ENCODE data around the gene ZDHHC3.

GRCh38 chr3:44923632-44924456 is 52.1 kb downstream of the ZDHHC3 start:
- TF ChIP-seq CTCF (IDR thresholded peaks at IDR 0.05; ENCODE audit: insufficient read depth, low read length): no peak
- TF ChIP-seq REST (IDR thresholded peaks at IDR 0.05; ENCODE audit: insufficient replicate concordance, low read depth): no peak
- no peak for TF ChIP-seq GABPA (IDR thresholded peaks at IDR 0.05; ENCODE audit: low read depth)
